Glutamatergic neuron (in vitro differentiated cells): ENCODE results near the gene TRIO. TPM values are rescaled to one million over a fixed set of nuclear protein-coding genes. Genes with fewer than 3 reads are reported as not detected.

Experiments
- DNase-seq: peaks from one replicate; pipeline ENCODE4 v3.0.0; 2022
- H3K27ac Mint-ChIP-seq: one replicate; pipeline ENCODE4 v1.8.0; 2020; ENCODE audit warnings: mild to moderate bottlenecking, mixed read lengths, inconsistent platforms; ENCODE audit not compliant: unreplicated experiment
- H3K27me3 Mint-ChIP-seq: one replicate; pipeline ENCODE4 v1.8.0; 2020; ENCODE audit warnings: mild to moderate bottlenecking, moderate library complexity, mixed read lengths, inconsistent platforms; ENCODE audit not compliant: unreplicated experiment
- H3K36me3 Mint-ChIP-seq: one replicate; pipeline ENCODE4 v1.8.0; 2020; ENCODE audit warnings: mild to moderate bottlenecking, mixed read lengths, inconsistent platforms; ENCODE audit not compliant: unreplicated experiment
- H3K4me1 Mint-ChIP-seq: one replicate; pipeline ENCODE4 v1.8.0; 2020; ENCODE audit warnings: mild to moderate bottlenecking, low read depth, mixed read lengths, inconsistent platforms; ENCODE audit not compliant: unreplicated experiment
- H3K4me3 Mint-ChIP-seq: one replicate; pipeline ENCODE4 v1.8.0; 2020; ENCODE audit warnings: mild to moderate bottlenecking, mixed read lengths, inconsistent platforms; ENCODE audit not compliant: unreplicated experiment
- H3K9me3 Mint-ChIP-seq: one replicate; pipeline ENCODE4 v1.8.0; 2020; ENCODE audit warnings: mild to moderate bottlenecking, moderate library complexity, mixed read lengths, inconsistent platforms; ENCODE audit not compliant: unreplicated experiment
- total RNA-seq: library from RNA; stranded (reverse); fragmentation: NEBNext Ultra II Directional; extraction: Animal tissue kit (Norgen Biotek cat#: 25700); gene quantifications from one replicate; pipeline ENCODE4 v1.2.1, GENCODE V29; 2021; ENCODE audit not compliant: unreplicated experiment
- TF ChIP-seq, protein P1 (sequence below): fragments of 200-600 bp; sonication (generic); IDR thresholded peaks from one replicate; pipeline ENCODE4 v1.5.0; 2021; ENCODE audit not compliant: partially characterized antibody, unreplicated experiment

TRIO gene
- total RNA-seq, 1 donor from 2014 or later, result 281 TPM

DNA sequence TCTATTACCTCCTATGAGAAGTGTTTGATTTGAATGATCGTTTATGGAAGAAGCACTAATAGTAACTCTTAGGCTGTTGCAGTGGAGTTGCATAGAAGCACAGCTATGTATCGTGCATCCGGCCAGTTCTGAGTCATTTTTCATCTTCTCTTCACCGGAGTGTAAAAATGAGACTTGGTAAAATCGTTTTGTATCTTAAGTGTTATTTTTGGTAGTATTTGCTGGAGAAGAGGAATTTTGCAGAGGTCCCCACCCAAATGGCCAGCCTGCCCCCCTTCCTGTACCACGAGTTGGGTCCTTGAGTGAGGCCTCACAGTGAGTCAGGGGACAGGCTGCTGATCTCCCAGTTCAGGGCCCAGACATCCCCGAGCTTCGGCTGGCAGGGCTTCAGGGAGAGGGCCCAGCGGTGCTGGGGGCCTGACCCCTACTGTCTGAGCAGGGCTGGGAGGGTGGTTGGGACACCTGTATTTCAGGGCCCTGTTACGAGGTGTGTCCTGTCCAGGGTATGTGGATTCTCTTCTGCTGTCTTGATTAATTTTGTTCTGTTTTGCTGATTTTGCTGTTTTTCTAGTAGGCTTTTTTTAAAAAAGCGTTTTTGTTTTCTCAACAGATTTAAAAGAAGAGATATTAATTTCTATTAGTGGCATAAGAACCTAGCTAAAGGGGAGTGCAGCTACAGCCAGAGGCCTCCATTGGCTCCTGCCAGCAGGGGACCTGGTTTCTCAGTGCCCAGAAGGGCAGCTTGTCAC lies 210.8 kb downstream of the TRIO start:
- peaks cover 13% of the 10 kb centered on the region for H3K4me1 Mint-ChIP-seq
- no peak overlapping the region for H3K27ac Mint-ChIP-seq
- no peak overlapping the region for H3K4me3 Mint-ChIP-seq
- peaks cover 4% of the 10 kb centered on the region for H3K36me3 Mint-ChIP-seq
- DNase-seq, result no peak
- peaks cover 18% of the 10 kb centered on the region for H3K27me3 Mint-ChIP-seq
- TF ChIP-seq, protein P1, sequence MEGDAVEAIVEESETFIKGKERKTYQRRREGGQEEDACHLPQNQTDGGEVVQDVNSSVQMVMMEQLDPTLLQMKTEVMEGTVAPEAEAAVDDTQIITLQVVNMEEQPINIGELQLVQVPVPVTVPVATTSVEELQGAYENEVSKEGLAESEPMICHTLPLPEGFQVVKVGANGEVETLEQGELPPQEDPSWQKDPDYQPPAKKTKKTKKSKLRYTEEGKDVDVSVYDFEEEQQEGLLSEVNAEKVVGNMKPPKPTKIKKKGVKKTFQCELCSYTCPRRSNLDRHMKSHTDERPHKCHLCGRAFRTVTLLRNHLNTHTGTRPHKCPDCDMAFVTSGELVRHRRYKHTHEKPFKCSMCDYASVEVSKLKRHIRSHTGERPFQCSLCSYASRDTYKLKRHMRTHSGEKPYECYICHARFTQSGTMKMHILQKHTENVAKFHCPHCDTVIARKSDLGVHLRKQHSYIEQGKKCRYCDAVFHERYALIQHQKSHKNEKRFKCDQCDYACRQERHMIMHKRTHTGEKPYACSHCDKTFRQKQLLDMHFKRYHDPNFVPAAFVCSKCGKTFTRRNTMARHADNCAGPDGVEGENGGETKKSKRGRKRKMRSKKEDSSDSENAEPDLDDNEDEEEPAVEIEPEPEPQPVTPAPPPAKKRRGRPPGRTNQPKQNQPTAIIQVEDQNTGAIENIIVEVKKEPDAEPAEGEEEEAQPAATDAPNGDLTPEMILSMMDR, result no peak
- peaks cover 13% of the 10 kb centered on the region for H3K9me3 Mint-ChIP-seq

DNA sequence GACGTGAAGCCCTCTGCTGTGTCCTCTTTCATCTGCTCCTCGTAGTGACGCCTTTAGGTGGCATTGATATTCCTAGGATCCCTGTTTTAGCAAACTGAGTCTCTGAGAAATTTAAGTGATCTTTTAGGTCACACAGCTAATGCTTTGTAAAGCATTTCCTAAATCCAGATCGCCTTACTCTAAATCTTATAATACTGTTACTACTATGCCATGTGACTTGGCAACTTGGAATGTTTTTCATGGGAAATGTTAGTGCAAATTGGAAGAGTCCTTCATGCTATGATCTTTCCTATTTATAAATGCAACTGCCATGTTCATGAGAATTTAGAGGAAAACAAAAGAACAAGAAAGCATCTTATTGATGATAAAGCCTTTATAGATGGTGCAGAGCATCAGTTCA lies 212.2 kb downstream of the TRIO start:
- DNase-seq, result no peak
- no peak overlapping the region for H3K27ac Mint-ChIP-seq
- TF ChIP-seq, protein P1, result no peak
- peaks cover 15% of the 10 kb centered on the region for H3K27me3 Mint-ChIP-seq
- H3K4me1 Mint-ChIP-seq, result peaks cover 17% of the 10 kb centered on the region
- H3K9me3 Mint-ChIP-seq, result peaks cover 9% of the 10 kb centered on the region
- no peak overlapping the region for H3K4me3 Mint-ChIP-seq
- peaks cover 9% of the 10 kb centered on the region for H3K36me3 Mint-ChIP-seq

DNA sequence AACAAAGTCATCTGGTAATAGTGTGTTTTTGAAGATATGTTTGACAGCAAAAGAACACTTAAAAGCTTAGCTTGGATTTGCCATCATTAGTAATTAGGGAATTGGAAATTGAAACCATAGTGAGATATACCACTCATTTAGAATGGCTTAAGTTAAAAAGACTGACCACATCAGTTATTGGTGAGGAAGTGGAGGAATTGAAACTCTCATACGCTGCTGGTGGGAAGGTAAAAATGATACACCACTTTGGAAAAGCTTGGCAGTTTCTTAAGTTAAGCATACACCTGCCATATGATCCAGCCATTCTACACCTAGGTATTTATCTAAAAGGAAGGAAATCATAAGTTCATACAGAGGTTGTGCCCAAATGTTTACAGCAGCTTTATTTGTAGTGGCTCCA lies 213.2 kb downstream of the TRIO start:
- TF ChIP-seq, protein P1, result no peak
- H3K4me3 Mint-ChIP-seq, result no peak overlapping the region
- H3K27me3 Mint-ChIP-seq, result peaks cover 17% of the 10 kb centered on the region
- H3K27ac Mint-ChIP-seq, result no peak overlapping the region
- DNase-seq, result no peak
- H3K36me3 Mint-ChIP-seq, result peaks cover 14% of the 10 kb centered on the region
- peaks cover 8% of the 10 kb centered on the region for H3K9me3 Mint-ChIP-seq
- H3K4me1 Mint-ChIP-seq, result peaks cover 19% of the 10 kb centered on the region

DNA sequence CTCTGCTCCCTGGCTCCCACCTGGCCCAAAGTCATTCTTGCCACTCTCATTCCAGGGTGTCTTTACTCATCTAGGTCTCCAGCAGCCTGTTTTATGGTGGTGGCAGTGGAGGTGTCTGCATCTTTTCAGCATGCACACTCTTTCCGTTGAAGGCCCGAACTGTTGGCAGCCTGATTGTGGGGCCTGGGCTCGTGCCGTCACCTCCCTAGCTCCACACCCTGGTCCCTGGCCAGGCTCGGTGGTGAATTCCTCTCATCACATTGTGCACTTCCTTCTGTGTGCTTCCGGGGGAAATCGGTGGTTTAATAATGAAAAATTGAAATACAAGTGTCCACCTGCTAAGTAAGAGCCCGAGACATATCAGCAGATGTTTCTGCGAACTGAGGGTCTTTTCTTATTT lies 214.3 kb downstream of the TRIO start:
- DNase-seq, result no peak
- peaks cover 17% of the 10 kb centered on the region for H3K27me3 Mint-ChIP-seq
- H3K4me1 Mint-ChIP-seq, result peaks cover 22% of the 10 kb centered on the region
- peak overlapping the region; percentile 48 for H3K27ac Mint-ChIP-seq
- H3K4me3 Mint-ChIP-seq, result peak overlapping the region; percentile 38
- H3K9me3 Mint-ChIP-seq, result peaks cover 9% of the 10 kb centered on the region
- TF ChIP-seq, protein P1, result no peak
- peaks cover 14% of the 10 kb centered on the region for H3K36me3 Mint-ChIP-seq

DNA sequence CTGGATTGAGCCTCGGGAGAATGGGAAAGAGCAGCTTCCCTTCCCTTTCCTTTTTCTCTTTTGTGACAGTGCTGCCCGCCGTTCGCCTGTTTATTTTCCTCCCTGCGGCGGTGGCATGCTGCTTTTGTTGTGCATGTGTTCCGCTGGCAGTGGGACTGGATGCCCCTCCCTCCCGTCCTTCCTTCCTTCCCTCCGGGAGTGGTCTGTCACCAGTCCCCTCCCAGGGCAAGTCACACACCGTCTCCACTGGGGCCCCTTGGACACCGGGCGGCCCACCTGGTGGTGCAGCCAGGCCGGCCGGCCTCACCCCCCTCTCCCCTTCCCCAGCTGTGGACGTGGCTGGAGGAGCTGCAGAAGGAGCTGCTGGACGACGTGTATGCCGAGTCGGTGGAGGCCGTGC lies 214.7 kb downstream of the TRIO start:
- peak overlapping the region; percentile 38 for H3K4me3 Mint-ChIP-seq
- TF ChIP-seq, protein P1, result no peak
- peaks cover 23% of the 10 kb centered on the region for H3K4me1 Mint-ChIP-seq
- H3K36me3 Mint-ChIP-seq, result peaks cover 14% of the 10 kb centered on the region
- no peak overlapping the region for H3K27ac Mint-ChIP-seq
- H3K9me3 Mint-ChIP-seq, result peaks cover 9% of the 10 kb centered on the region
- H3K27me3 Mint-ChIP-seq, result peaks cover 17% of the 10 kb centered on the region
- no peak for DNase-seq
